Prostate gland (tissue), 2 donors: ENCODE data around the gene MCUR1.

Source experiments
- CTCF ChIP-seq, 4 experiments: fragments of 200-600 bp in 2 of 4; fragments of 450-650 bp in 2 of 4; sonication (generic) in 2 of 4; IDR thresholded peaks; 1 replicate in 3 of 4; 2 replicates in 1 of 4; pipeline ENCODE4 v1.5.1; 2016 to 2019; ENCODE audit warnings: antibody characterized with exemption in 4 of 4, mild to moderate bottlenecking in 2 of 4, moderate library complexity in 2 of 4
- POLR2A ChIP-seq: fragments of 450-650 bp; IDR thresholded peaks from one replicate; pipeline ENCODE4 v1.6.1; 2016; ENCODE audit warnings: antibody characterized with exemption, mild to moderate bottlenecking

- TF ChIP-seq POLR2A (no peak), CTCF (IDR thresholded peaks at IDR 0.05) (no peak)
Measured at GRCh38 chr6:13754644-13755043, 59.7 kb downstream of the MCUR1 start.
